ENCODE data around the gene SPX.

SPX gene

DNA sequence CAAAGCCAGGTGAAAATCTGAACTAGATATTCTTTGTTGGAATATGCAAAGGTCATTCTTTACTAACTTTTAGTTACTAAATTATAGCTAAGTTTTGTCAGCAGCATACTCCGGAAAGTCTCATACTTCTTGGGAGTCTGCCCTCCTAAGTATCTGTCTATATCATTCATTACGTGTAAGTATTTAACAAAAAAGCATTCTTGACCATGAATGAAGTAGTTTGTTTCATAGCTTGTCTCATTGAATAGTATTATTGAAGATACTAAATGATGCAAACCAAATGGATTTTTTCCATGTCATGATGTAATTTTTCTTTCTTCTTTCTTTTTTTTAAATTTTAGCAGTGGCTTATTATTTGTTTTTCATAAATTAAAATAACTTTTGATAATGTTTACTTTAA lies 9.8 kb upstream of the SPX start:
- H3K4me3 Mint-ChIP-seq, result no peak overlapping the region

GRCh38 chr12:21518451-21518850 lies 7.6 kb upstream of the SPX start:
- no peak for ATAC-seq (replicated peaks)
- no peak overlapping the region for H3K27ac Mint-ChIP-seq
- no peak for DNase-seq
- peaks cover 30% of the 10 kb centered on the region for H3K36me3 Mint-ChIP-seq (ENCODE audit: insufficient read depth)
- H3K27me3 Mint-ChIP-seq, result no peaks in the 10 kb centered on the region
- no peaks in the 10 kb centered on the region for H3K4me1 Mint-ChIP-seq (ENCODE audit: low read depth in 2 of 2)
- no peaks in the 10 kb centered on the region for H3K9me3 Mint-ChIP-seq
- H3K4me3 Mint-ChIP-seq, result no peak overlapping the region

More for the DNA sequence above, 9.8 kb upstream of the SPX start:
- H3K4me1 Mint-ChIP-seq (ENCODE audit: low read depth in 2 of 2), result no peaks in the 10 kb centered on the region
- ATAC-seq (replicated peaks) (no peak), DNase-seq (no peak)
- H3K36me3 Mint-ChIP-seq (ENCODE audit: insufficient read depth), result peaks cover 47% of the 10 kb centered on the region
- no peaks in the 10 kb centered on the region for H3K27me3 Mint-ChIP-seq
- H3K9me3 Mint-ChIP-seq, result no peaks in the 10 kb centered on the region
- no peak overlapping the region for H3K27ac Mint-ChIP-seq

DNA sequence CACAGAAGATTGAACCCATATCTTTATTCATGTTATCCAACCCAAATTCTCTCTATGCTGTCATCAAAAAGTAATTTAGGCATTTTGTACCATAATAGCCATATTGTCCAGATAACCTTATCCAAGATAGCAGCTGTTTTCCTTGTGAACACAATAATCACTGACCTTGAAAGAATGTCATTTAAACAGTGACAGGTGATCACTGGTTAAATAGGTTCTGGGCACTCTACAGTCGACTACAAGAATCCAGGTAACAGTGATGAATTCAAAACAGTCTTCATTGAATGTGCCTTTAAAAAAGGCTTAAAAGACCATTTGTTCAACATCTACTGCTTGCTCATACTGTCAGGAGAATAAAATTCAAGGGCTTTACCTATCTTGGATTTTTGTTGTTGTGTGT lies 4.6 kb upstream of the SPX start:
- H3K9me3 Mint-ChIP-seq, result no peaks in the 10 kb centered on the region
- H3K27ac Mint-ChIP-seq, result no peak overlapping the region
- H3K36me3 Mint-ChIP-seq (ENCODE audit: insufficient read depth), result peaks cover 12% of the 10 kb centered on the region
- DNase-seq (no peak), ATAC-seq (replicated peaks) (no peak)
- peaks cover under 1 to 8% of the 10 kb centered on the region in 2 donors for H3K27me3 Mint-ChIP-seq
- no peak overlapping the region for H3K4me3 Mint-ChIP-seq
- no peaks in the 10 kb centered on the region for H3K4me1 Mint-ChIP-seq (ENCODE audit: low read depth in 2 of 2)

GRCh38 chr12:21523148-21523547 lies 2.9 kb upstream of the SPX start:
- ATAC-seq (replicated peaks) (no peak), DNase-seq (no peak)
- H3K4me1 Mint-ChIP-seq (ENCODE audit: low read depth in 2 of 2), result peaks cover 0 to 2% of the 10 kb centered on the region in 2 donors
- H3K4me3 Mint-ChIP-seq, result no peak overlapping the region
- H3K9me3 Mint-ChIP-seq, result no peaks in the 10 kb centered on the region
- H3K36me3 Mint-ChIP-seq (ENCODE audit: insufficient read depth), result peaks cover 6% of the 10 kb centered on the region
- H3K27me3 Mint-ChIP-seq, result peaks cover 8 to 9% of the 10 kb centered on the region in 2 donors
- no peak overlapping the region for H3K27ac Mint-ChIP-seq

DNA sequence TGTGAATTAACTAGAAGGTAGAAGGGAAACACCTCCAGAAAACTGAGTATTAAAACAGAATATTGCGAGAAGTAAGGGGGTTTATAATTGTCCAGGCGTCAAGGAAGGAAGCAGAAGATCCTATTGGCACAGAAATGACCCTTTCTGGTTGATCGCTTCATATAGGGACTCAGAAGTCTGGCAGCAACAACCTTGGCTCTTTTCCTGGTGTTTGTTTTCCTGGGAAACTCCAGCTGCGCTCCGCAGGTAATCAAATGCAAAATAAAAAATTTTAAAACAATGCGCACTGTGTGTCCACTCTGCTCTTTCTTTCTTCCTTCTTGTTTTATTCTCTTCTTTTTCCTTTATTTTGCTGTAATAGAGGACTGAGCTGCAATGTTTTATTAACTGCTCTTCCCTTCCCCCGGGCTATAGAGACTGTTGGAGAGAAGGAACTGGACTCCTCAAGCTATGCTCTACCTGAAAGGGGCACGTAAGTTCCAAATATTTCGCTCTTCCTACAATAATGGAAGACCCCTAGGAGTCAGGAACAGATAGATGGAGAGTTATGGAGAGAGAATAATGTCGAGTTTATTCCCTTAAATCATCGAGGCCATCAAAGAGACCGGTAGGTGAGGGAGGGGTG lies 737 bp downstream of the SPX start:
- ATAC-seq (replicated peaks) (no peak), DNase-seq (no peak)
- peaks cover 38 to 41% of the 10 kb centered on the region in 2 donors for H3K27me3 Mint-ChIP-seq
- H3K9me3 Mint-ChIP-seq, result no peaks in the 10 kb centered on the region
- no peaks in the 10 kb centered on the region for H3K36me3 Mint-ChIP-seq (ENCODE audit: insufficient read depth)
- H3K4me1 Mint-ChIP-seq (ENCODE audit: low read depth in 2 of 2), result peaks cover 0 to 2% of the 10 kb centered on the region in 2 donors
- H3K4me3 Mint-ChIP-seq, result peak overlapping the region; percentile 67 to 70
- no peak overlapping the region for H3K27ac Mint-ChIP-seq

DNA sequence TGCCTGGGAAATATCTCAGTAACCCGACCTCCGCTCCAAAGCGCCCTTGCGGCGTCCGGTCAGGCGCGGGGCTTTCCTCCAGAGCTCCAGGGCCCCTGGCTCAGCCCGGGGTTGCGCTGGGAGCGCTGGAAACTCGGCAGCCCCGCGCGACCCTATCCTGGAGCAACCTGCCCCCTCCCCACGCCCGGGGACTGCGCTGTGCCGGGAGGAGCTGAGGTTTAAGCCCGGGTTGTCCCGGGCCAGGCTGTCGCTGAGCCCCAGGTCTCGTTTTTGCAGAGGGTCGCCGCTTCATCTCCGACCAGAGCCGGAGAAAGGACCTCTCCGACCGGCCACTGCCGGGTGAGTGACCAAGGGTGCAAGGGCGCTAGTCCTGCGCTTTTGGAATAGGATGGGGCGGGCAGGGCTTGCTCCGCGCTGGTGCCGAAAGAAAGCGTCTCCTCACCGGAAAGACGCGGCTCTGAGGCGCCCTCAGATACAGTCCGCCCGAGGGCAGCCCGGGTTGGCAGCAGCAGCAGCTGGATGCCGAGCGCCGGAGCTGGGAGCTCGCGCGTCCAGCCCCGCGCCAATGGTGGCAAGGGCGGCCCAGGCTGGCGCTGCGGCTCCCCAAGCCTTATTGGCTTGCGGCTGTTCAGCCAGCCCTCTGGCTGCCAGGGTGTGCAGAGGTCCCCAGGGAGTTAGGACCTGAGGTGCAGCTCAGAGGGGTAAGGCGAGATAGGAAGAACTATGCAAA lies 1.5 kb downstream of the SPX start:
- DNase-seq, result peak; percentile 33 to 55 (median 48)
- peak; percentile 96 for ATAC-seq (replicated peaks)
- no peaks in the 10 kb centered on the region for H3K36me3 Mint-ChIP-seq (ENCODE audit: insufficient read depth)
- H3K27ac Mint-ChIP-seq, result no peak overlapping the region
- H3K4me3 Mint-ChIP-seq, result peak overlapping the region; percentile 67 to 70
- peaks cover 0 to 2% of the 10 kb centered on the region in 2 donors for H3K4me1 Mint-ChIP-seq (ENCODE audit: low read depth in 2 of 2)
- no peaks in the 10 kb centered on the region for H3K9me3 Mint-ChIP-seq
- H3K27me3 Mint-ChIP-seq, result peaks cover 41 to 43% of the 10 kb centered on the region in 2 donors

DNA sequence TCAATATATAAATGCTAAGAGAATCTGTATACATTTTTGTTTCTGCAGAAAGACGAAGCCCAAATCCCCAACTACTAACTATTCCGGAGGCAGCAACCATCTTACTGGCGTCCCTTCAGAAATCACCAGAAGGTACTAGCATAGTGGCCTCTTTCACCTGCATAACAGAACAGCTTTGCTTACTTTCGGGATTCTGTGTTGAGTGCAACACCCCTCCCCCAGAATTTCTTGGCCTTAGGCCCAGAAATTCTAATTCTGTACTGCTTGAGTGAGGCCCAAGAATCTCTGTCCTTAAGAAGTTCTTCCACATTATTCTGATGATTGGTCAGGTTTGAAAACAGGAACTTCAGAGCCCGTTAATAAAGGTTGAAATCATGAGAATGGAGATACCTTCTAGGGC lies 2.9 kb downstream of the SPX start:
- H3K9me3 Mint-ChIP-seq, result no peaks in the 10 kb centered on the region
- ATAC-seq (replicated peaks), result no peak
- no peak for DNase-seq
- H3K4me3 Mint-ChIP-seq, result peak overlapping the region in 1 of 2 donors; percentile 67
- no peaks in the 10 kb centered on the region for H3K36me3 Mint-ChIP-seq (ENCODE audit: insufficient read depth)
- H3K27ac Mint-ChIP-seq, result no peak overlapping the region
- H3K27me3 Mint-ChIP-seq, result peaks cover 41 to 51% of the 10 kb centered on the region in 2 donors
- peaks cover 0 to 2% of the 10 kb centered on the region in 2 donors for H3K4me1 Mint-ChIP-seq (ENCODE audit: low read depth in 2 of 2)

DNA sequence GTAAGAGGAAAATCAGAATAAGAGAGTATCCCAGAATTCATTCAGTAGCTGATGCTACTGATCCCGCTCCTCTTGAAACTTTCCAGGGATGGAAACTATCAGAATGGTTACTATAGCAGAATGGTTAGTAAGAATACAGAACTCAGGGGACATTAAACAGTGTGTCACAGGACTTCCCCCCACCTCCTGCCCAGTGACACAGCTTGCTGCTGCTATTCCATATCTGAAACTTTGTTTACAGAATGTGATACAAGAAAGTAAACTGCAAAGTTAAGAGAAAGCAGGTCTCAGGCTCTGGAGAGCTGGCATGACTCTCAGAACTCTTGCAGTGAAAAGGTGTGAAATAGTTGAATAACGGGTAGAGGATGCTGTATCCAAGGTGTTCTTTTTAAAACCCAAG lies 3.4 kb downstream of the SPX start:
- ATAC-seq (replicated peaks) (no peak), DNase-seq (no peak)
- Mint-ChIP-seq H3K4me1 (ENCODE audit: low read depth in 2 of 2) (peaks cover 0 to 2% of the 10 kb centered on the region in 2 donors), H3K4me3 (no peak overlapping the region), H3K36me3 (ENCODE audit: insufficient read depth) (no peaks in the 10 kb centered on the region), H3K9me3 (no peaks in the 10 kb centered on the region), H3K27me3 (peaks cover 41 to 51% of the 10 kb centered on the region in 2 donors), H3K27ac (no peak overlapping the region)

- ATAC-seq (replicated peaks) (no peak), DNase-seq (no peak)
- H3K36me3 Mint-ChIP-seq (ENCODE audit: insufficient read depth), result no peaks in the 10 kb centered on the region
- H3K4me3 Mint-ChIP-seq, result no peak overlapping the region
- no peak overlapping the region for H3K27ac Mint-ChIP-seq
- H3K27me3 Mint-ChIP-seq, result peaks cover 6 to 14% of the 10 kb centered on the region in 2 donors
- H3K9me3 Mint-ChIP-seq, result no peaks in the 10 kb centered on the region
- no peaks in the 10 kb centered on the region for H3K4me1 Mint-ChIP-seq (ENCODE audit: low read depth in 2 of 2)
These were observed 12.1 kb downstream of the SPX start for GRCh38 chr12:21538061-21538653.

DNA sequence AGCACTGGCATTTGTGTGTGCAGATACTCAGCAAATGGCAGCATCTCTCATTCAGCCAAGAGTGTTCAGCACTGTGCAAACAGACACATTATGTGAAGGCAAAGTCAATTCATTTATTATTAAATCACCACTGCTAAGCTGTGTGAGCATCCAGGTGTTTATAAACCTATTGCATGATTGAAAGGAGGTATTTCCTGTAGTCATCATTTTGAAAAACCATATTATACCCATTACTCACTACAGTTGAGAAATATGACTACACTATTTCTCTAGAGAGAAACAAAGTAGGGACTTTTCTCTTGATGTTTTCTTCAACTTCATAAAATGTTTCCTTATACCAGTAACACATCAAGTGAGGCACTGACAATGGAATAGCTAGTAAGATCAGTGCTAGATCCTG lies 13.7 kb downstream of the SPX start:
- H3K4me1 Mint-ChIP-seq (ENCODE audit: low read depth in 2 of 2), result no peaks in the 10 kb centered on the region
- H3K27ac Mint-ChIP-seq, result no peak overlapping the region
- peaks cover 21 to 24% of the 10 kb centered on the region in 2 donors for H3K27me3 Mint-ChIP-seq
- H3K36me3 Mint-ChIP-seq (ENCODE audit: insufficient read depth), result no peaks in the 10 kb centered on the region
- H3K9me3 Mint-ChIP-seq, result no peaks in the 10 kb centered on the region
- no peak overlapping the region for H3K4me3 Mint-ChIP-seq
- ATAC-seq (replicated peaks), result no peak
- no peak for DNase-seq

DNA sequence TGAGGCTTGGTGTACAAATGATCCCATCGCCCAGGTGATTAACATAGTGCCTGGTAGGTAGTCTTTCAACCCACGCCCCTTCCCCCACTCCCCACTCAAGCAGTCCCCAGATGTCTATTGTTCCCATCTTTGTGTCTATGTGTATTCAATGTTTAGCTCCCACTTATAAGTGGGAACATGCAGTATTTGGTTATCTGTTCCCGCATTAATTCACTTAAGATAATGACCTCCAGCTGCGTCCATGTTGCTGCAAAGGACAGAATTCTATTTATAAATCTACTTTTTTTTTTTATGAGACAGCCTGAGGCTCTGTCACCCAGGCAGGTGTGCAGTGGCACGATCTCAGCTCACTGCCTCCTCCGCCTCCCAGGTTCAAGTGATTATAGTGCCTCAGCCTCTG lies 15.7 kb downstream of the SPX start:
- no peaks in the 10 kb centered on the region for H3K4me1 Mint-ChIP-seq (ENCODE audit: low read depth in 2 of 2)
- no peak overlapping the region for H3K27ac Mint-ChIP-seq
- H3K4me3 Mint-ChIP-seq, result no peak overlapping the region
- H3K27me3 Mint-ChIP-seq, result peaks cover 21 to 24% of the 10 kb centered on the region in 2 donors
- H3K9me3 Mint-ChIP-seq, result no peaks in the 10 kb centered on the region
- H3K36me3 Mint-ChIP-seq (ENCODE audit: insufficient read depth), result no peaks in the 10 kb centered on the region
- ATAC-seq (replicated peaks) (no peak), DNase-seq (no peak)

DNA sequence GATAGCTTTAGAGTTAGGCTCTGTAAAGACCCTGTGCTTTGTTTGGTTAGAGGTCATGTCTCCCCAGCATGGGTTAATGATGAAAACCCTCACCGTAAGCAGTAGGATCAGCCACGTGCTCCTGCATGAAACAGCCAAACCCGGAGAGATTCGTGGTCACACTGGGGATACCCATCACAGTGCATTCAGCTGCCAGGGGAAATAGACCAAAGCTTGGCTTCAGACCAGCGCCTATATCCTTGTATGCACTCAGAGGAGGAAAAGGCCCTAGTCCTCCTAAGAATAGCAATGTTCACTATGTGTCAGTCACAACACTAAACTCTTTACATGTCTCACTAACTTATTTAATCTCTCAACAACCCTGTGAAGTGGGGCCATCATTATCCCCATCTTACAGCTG lies 16.3 kb downstream of the SPX start:
- no peak for DNase-seq
- Mint-ChIP-seq H3K4me3 (no peak overlapping the region), H3K9me3 (no peaks in the 10 kb centered on the region), H3K27me3 (peaks cover 21 to 26% of the 10 kb centered on the region in 2 donors), H3K36me3 (ENCODE audit: insufficient read depth) (no peaks in the 10 kb centered on the region), H3K27ac (no peak overlapping the region), H3K4me1 (ENCODE audit: low read depth in 2 of 2) (no peaks in the 10 kb centered on the region)
- ATAC-seq (replicated peaks), result no peak

GRCh38 chr12:21543151-21543550 lies 17.1 kb downstream of the SPX start:
- Mint-ChIP-seq H3K9me3 (no peaks in the 10 kb centered on the region), H3K4me1 (ENCODE audit: low read depth in 2 of 2) (no peaks in the 10 kb centered on the region), H3K27ac (no peak overlapping the region), H3K4me3 (no peak overlapping the region), H3K27me3 (peaks cover 24 to 33% of the 10 kb centered on the region in 2 donors), H3K36me3 (ENCODE audit: insufficient read depth) (no peaks in the 10 kb centered on the region)
- ATAC-seq (replicated peaks) (no peak), DNase-seq (no peak)

DNA sequence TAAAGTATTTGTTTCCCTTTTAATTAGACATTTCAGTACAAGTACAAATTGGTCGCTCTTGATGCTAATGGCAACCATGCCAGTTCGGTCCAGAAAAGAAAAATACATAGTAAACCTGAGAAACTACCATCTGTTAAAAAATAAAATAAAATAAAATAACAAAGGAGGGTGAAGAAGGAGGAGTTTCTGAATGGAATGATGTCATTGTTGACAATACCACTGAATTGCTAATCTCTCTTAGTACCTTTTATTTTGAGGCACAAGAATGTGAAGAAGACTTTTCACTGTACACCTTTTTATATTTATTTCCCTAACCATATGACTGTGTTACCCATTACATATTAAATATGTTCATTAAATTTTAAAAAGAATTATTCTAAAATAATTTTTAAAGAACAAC lies 19.5 kb downstream of the SPX start:
- H3K4me1 Mint-ChIP-seq (ENCODE audit: low read depth in 2 of 2), result no peaks in the 10 kb centered on the region

More for the DNA sequence above, 19.5 kb downstream of the SPX start:
- Mint-ChIP-seq H3K27me3 (peaks cover 30 to 34% of the 10 kb centered on the region in 2 donors), H3K9me3 (no peaks in the 10 kb centered on the region), H3K27ac (no peak overlapping the region), H3K36me3 (ENCODE audit: insufficient read depth) (no peaks in the 10 kb centered on the region), H3K4me3 (no peak overlapping the region)
- DNase-seq (no peak), ATAC-seq (replicated peaks) (no peak)
